ENCODE results near the gene TUB. TPM values are rescaled to one million over a fixed set of nuclear protein-coding genes. Genes with fewer than 3 reads are reported as not detected.

TUB gene
- total RNA-seq, 1 experiment from 2014 or later, result under 0.01 TPM

GRCh38 chr11:8045839-8046238, 35.2 kb upstream of the TUB start:
- DNase-seq (ENCODE audit: low read depth), result no peak

- no peak for DNase-seq (ENCODE audit: low read depth)
Observed at GRCh38 chr11:8047382-8047781, 33.6 kb upstream of the TUB start.

GRCh38 chr11:8049084-8049483, 31.9 kb upstream of the TUB start:
- DNase-seq (ENCODE audit: low read depth), result no peak

- DNase-seq (ENCODE audit: low read depth), result no peak
Observed at GRCh38 chr11:8055091-8055835, 25.7 kb upstream of the TUB start.

DNA sequence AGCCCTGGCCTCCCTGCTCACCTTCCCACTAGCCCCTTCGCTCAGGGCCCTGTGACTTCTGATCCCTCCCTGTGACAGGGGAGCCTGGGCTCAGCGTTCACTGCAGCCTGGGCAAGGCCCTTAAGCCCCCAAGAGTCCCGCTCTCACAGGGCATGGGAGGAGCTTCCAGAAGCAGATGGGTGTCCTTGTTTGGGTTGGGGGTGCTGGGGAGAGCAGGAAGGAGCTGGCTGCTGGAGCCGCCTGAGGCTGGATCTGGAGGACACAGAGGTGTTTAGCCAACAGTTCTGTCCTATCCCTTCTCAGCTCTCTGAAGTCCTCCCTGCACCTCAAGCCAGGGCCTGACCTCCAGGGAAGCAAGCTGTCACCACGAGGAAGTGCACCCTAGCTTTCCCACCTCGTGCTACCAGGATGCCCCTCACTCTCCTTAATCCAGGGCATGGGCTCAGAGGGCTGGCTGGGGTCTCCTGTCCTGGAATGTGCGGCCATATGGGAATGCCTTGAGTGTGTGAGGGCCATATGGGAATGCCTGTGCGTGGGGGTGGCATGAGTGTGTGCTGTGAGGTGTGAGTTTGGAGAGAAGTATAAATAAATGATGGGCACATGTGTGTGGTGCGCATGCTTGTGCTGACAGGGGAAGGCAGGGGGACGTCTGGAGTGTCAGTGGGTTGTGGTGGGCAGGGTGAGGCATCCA, 25.0 kb upstream of the TUB start:
- DNase-seq (ENCODE audit: low read depth), result no peak

- peak; percentile 16 for DNase-seq (ENCODE audit: low read depth)
Observed at GRCh38 chr11:8056810-8057463, 24.1 kb upstream of the TUB start.

GRCh38 chr11:8058216-8058615, 22.8 kb upstream of the TUB start:
- DNase-seq (ENCODE audit: low read depth), result no peak

DNA sequence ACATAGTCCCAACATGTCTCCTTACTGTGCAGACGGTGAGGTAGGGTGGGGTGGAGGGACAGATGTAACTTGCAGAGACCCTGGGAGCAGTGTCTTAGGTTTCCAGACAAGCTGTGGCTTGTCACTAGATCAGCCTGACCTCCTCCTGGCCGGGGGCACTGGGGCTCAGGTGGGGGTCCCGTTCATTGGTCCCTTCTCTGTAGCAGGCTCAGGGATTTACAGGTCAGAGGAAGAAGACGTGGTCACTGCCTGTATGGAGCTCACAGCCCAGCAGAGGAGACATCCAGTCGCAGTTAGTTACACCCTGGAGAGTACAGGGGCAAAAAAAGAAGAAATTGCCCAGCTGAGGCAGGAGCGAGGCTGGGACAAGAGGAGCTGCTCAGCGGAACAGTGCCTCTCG, 22.0 kb upstream of the TUB start:
- no peak for DNase-seq (ENCODE audit: low read depth)

DNA sequence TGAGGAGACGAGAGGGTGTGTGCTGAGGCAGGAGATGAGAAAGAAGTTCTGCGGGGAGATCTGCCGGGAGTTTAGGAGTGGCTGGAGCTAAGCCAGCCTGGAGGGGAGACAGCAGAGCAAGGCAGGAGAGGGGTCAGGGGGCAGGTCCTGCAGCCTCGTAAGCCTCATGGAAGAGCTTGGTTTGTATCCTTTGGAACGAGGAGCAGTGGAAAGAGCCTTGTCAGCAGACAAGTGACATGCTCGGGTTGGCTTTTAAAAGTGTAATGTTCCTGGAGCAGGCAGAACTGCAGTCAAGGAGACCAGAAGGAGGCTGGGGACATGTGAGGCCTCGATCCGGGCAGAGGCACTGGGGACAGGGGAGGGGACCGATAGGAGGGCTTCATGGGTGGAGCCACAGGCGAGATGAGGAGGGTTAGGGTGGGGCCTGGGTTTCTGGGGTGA, 21.4 kb upstream of the TUB start:
- no peak for DNase-seq (ENCODE audit: low read depth)

DNA sequence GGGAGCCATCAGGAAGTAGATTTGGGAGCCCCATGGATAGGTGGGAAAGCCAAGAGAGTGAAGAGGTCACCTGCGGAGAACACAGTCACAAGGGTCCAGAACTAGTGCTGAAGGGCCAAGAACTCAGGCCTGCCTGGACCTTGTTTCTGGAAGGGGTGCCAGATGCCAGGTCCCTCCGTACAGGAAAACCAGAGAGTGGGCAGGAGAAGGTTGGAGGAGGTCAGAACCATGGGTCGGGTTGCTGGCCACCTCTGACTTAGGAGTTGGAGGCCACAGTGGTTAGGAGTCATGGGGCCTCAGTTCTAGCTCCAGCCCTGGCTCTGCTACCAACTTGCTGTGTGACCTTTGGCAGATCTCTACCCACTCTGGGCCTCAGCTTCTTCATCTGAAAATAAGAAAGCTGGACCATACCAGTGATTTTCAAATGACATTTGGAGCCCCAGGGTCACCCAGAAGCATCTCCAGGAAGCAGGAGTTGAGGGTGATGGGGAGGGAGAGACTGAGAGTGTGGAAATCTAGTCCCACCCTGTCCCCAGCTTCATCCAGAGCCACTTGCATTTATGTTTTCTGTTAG, 20.8 kb upstream of the TUB start:
- DNase-seq (ENCODE audit: low read depth), result no peak

GRCh38 chr11:8060801-8061554, 20.0 kb upstream of the TUB start:
- no peak for DNase-seq (ENCODE audit: low read depth)

DNA sequence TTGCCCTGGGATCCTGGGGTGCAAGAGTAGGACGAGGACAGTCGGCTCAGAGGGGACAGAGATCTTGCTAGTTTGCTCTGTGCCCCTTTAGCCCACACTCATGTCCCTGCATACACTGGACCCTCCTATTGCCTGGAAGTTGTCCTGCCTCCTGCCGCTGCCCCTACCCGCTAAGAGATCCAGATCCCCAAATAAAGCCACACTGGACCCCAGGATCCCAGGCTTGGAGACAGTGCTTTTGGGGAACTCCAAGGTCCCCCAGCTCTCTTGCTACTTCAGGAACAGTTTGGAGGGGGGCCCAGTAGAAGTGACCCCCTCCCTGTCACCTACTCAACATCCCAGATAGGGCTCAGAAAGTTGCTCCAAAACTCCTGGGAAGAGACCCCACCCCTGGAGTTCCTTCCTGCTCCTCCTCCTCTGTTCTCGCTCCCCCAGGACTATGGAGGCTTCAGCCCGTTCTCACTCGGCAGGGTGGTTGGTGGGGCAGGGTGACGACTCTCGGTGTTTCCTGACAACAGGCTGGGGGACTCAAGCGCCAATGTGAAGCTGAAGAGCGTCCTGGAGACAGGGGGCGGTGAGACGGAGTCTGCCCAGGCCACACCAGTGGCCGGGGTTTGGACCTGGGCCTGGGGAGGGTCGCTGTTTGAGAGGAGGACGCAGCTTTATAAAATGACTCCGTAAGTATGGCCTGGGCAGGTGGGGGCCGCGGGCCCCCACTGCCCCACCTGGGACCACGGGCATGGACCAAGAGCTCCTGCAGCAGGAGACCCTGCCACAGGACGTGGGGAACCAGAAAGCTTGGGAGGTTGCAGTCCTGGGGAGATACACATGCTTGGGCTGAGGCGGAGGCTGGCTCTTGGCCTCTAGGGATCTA, 19.2 kb upstream of the TUB start:
- DNase-seq (ENCODE audit: low read depth), result no peak

DNA sequence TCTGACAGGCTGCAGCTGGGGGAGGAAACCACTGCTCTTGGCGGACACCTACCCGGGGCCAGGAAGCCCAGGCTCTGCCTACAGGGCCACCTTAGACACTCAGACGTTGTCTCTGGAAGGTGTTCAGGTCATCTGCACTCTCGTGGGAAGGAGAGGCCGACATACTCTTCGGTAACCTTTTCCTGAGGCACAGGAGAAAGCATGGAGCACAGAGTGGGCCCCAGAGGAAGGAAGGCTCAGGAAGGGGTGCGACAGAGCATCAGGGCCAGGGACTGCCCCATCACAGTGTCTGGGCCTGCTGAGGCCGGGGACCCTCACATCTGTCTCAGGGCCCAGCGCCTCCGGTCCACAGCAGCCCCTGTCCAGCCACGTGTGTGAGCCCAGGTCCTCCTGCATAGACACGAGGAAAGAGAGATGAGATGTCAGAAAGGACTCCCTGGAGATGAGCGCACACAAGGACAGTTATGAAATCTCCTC, 18.2 kb upstream of the TUB start:
- no peak for DNase-seq (ENCODE audit: low read depth)

- DNase-seq (ENCODE audit: low read depth), result no peak
Observed at GRCh38 chr11:8063324-8063723, 17.7 kb upstream of the TUB start.

- DNase-seq (ENCODE audit: low read depth), result no peak
Observed at GRCh38 chr11:8065031-8065430, 16.0 kb upstream of the TUB start.

- DNase-seq (ENCODE audit: low read depth), result no peak
Observed at GRCh38 chr11:8066036-8066910, 14.7 kb upstream of the TUB start.

GRCh38 chr11:8066911-8067455, 14.0 kb upstream of the TUB start:
- DNase-seq (ENCODE audit: low read depth), result no peak

- DNase-seq (ENCODE audit: low read depth), result no peak
Observed at GRCh38 chr11:8067567-8067928, 13.5 kb upstream of the TUB start.

DNA sequence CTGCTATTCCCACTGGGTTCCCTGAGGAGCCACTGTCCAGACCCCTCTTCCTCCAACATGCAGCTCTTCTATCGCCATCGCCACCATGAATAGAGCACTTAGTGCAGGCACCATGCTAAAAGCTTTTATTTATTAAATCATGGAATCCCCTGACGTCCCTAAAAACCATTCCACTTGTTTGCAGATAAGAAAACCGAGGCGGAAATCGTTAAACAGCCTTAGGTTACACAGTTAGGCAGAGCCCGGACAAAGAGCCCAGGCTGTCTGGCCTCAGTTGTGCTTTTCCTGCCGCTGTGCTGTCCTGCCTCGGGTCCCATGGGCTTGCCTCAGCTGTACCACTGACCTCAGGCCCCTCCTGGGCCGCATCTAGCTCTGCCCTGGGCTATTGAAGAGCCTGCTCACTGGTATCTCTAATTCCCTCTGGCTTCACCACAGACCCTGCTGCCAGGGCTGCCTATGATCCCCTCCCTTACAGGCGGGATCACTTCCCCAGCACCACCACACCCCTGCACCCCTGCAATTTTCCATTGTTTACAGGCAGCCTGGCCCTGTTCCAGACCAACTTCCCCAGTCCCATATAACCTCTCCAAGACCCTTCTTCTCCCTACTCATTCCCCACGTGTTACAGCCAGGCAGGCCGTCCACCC, 13.0 kb upstream of the TUB start:
- DNase-seq (ENCODE audit: low read depth), result peak; percentile 21
